Left hindlimb (tissue), 1 donor: Measurements from ENCODE around the gene PRKCE.
A peak's percentile ranks its signal among the peaks of the same experiment; 100 is the strongest.

Source experiments
- DNase-seq: peaks from one replicate; pipeline ENCODE4 v3.0.0-alpha.2; 2018

PRKCE gene

GRCh38 chr2:45651415-45652089 lies at the start of gene PRKCE:
Gene PRKCE (plus strand): TSS chr2:45651675.
- DNase-seq = peak; percentile 84

- DNase-seq = no peak
Observed at GRCh38 chr2:45602624-45603023, 48.9 kb upstream of the PRKCE start.

GRCh38 chr2:45605116-45605515 lies 46.4 kb upstream of the PRKCE start:
- DNase-seq = no peak

- DNase-seq = no peak
Observed at GRCh38 chr2:45606796-45607195, 44.7 kb upstream of the PRKCE start.

GRCh38 chr2:45607701-45608100 lies 43.8 kb upstream of the PRKCE start:
- DNase-seq = no peak

- peak; percentile 69 for DNase-seq
Observed at GRCh38 chr2:45610281-45611019, 41.0 kb upstream of the PRKCE start.

- peak; percentile 94 for DNase-seq
Observed at GRCh38 chr2:45611020-45611859, 40.2 kb upstream of the PRKCE start, which contains the start of gene SRBD1. Gene SRBD1 (minus strand): TSS chr2:45611267. CDS start chr2:45605441, 5,826 bp downstream.

GRCh38 chr2:45612285-45612684 lies 39.2 kb upstream of the PRKCE start:
- no peak for DNase-seq

- DNase-seq = no peak
Observed at GRCh38 chr2:45612731-45613130, 38.7 kb upstream of the PRKCE start.

GRCh38 chr2:45614330-45614729 lies 37.1 kb upstream of the PRKCE start:
- DNase-seq = no peak

- no peak for DNase-seq
Observed at GRCh38 chr2:45614871-45615415, 36.5 kb upstream of the PRKCE start.

GRCh38 chr2:45616658-45617411 lies 34.6 kb upstream of the PRKCE start:
- no peak for DNase-seq

GRCh38 chr2:45617496-45617895 lies 34.0 kb upstream of the PRKCE start:
- DNase-seq = no peak

GRCh38 chr2:45622336-45623075 lies 29.0 kb upstream of the PRKCE start:
- DNase-seq = no peak

GRCh38 chr2:45623098-45623497 lies 28.4 kb upstream of the PRKCE start:
- DNase-seq = no peak

GRCh38 chr2:45625824-45626223 lies 25.7 kb upstream of the PRKCE start:
- no peak for DNase-seq

GRCh38 chr2:45626387-45627221 lies 24.9 kb upstream of the PRKCE start:
- no peak for DNase-seq

- no peak for DNase-seq
Observed at GRCh38 chr2:45627911-45628310, 23.6 kb upstream of the PRKCE start.

- no peak for DNase-seq
Observed at GRCh38 chr2:45629971-45630370, 21.5 kb upstream of the PRKCE start.

- DNase-seq = no peak
Observed at GRCh38 chr2:45631319-45631718, 20.2 kb upstream of the PRKCE start.

GRCh38 chr2:45631955-45632354 lies 19.5 kb upstream of the PRKCE start:
- no peak for DNase-seq
